HepG2 (cell line): ENCODE data around the gene PPP2R2C. TPM values are rescaled to one million over a fixed set of nuclear protein-coding genes. Genes with fewer than 3 reads are reported as not detected.
A peak's percentile ranks its signal among the peaks of the same experiment; 100 is the strongest.

Experiments used
- DR1 ChIP-seq: sonication (generic); formaldehyde crosslinking; IDR thresholded peaks from 2 replicates; pipeline ENCODE4 v1.8.0; 2021; ENCODE audit warnings: mild to moderate bottlenecking, missing genetic modification reagents, inconsistent platforms
- FOXC1 ChIP-seq: sonication (generic); formaldehyde crosslinking; IDR thresholded peaks from 2 replicates; pipeline ENCODE4 v1.8.0; 2022; ENCODE audit warnings: mild to moderate bottlenecking, missing genetic modification reagents, borderline replicate concordance
- GABPA ChIP-seq, 2 experiments: IDR thresholded peaks; 2 replicates each; pipeline ENCODE4 v1.6.1; 2011 to 2016; ENCODE audit warnings: low read depth in 2 of 2, low read length in 1 of 2, missing biosample characterization in 1 of 2, missing genetic modification characterization in 1 of 2
- HOXA3 ChIP-seq: sonication (generic); formaldehyde crosslinking; IDR thresholded peaks from 2 replicates; pipeline ENCODE4 v1.5.0; 2020; ENCODE audit warnings: missing genetic modification reagents
- MIER3 ChIP-seq: IDR thresholded peaks from 2 replicates; pipeline ENCODE4 v1.6.1; 2016; ENCODE audit warnings: missing compliant biosample characterization, borderline replicate concordance
- NR2C2 ChIP-seq: sonication (generic); formaldehyde crosslinking; IDR thresholded peaks from 2 replicates; pipeline ENCODE4 v1.4.0; 2020; ENCODE audit warnings: missing genetic modification reagents, mild to moderate bottlenecking, moderate library complexity, borderline replicate concordance
- PAX8 ChIP-seq: sonication (generic); formaldehyde crosslinking; IDR thresholded peaks from 2 replicates; pipeline ENCODE4 v1.8.0; 2022; ENCODE audit warnings: mild to moderate bottlenecking, missing genetic modification reagents, borderline replicate concordance
- PAXIP1 ChIP-seq: sonication (generic); formaldehyde crosslinking; conservative IDR thresholded peaks from 2 replicates; pipeline ENCODE4 v1.4.0; 2020; ENCODE audit warnings: mild to moderate bottlenecking, missing genetic modification reagents, moderate library complexity
- SCMH1 ChIP-seq: sonication (generic); formaldehyde crosslinking; IDR thresholded peaks from 2 replicates; pipeline ENCODE4 v1.9.0; 2021; ENCODE audit warnings: missing genetic modification reagents, mild to moderate bottlenecking, borderline replicate concordance
- SP5 ChIP-seq: IDR thresholded peaks from 2 replicates; pipeline ENCODE4 v1.6.1; 2016; ENCODE audit warnings: low read depth, borderline replicate concordance
- XRCC5 ChIP-seq: fragments of 200-400 bp; formaldehyde crosslinking; optimal IDR thresholded peaks from 2 replicates; pipeline ENCODE3; 2017; ENCODE audit warnings: mild to moderate bottlenecking, low read length
- ZFP36 ChIP-seq: fragments of 150-350 bp; IDR thresholded peaks from 2 replicates; pipeline ENCODE4 v1.6.1; 2018; ENCODE audit warnings: borderline replicate concordance, low read length, low read depth; ENCODE audit not compliant: partially characterized antibody
- ZNF18 ChIP-seq: sonication (generic); formaldehyde crosslinking; IDR thresholded peaks from 2 replicates; pipeline ENCODE4 v1.8.0; 2022; ENCODE audit warnings: mild to moderate bottlenecking, missing genetic modification reagents; ENCODE audit not compliant: insufficient replicate concordance
- ZNF230 ChIP-seq: sonication (generic); formaldehyde crosslinking; IDR thresholded peaks from 2 replicates; pipeline ENCODE4 v1.4.0; 2020; ENCODE audit warnings: mild to moderate bottlenecking, missing genetic modification reagents
- ZNF501 ChIP-seq: sonication (generic); formaldehyde crosslinking; IDR thresholded peaks from 2 replicates; pipeline ENCODE4 v1.5.1; 2020; ENCODE audit warnings: mild to moderate bottlenecking, moderate library complexity, missing genetic modification reagents
- ZNF510 ChIP-seq: sonication (generic); formaldehyde crosslinking; IDR thresholded peaks from 2 replicates; pipeline ENCODE4 v1.4.0; 2020; ENCODE audit warnings: low read depth, mild to moderate bottlenecking, missing genetic modification reagents
- ZNF550 ChIP-seq: sonication (generic); formaldehyde crosslinking; IDR thresholded peaks from 2 replicates; pipeline ENCODE4 v1.4.0; 2020; ENCODE audit warnings: mild to moderate bottlenecking, missing genetic modification reagents, borderline replicate concordance
- ZNF724P ChIP-seq: sonication (generic); formaldehyde crosslinking; IDR thresholded peaks from 2 replicates; pipeline ENCODE4 v1.8.0; 2022; ENCODE audit warnings: missing genetic modification reagents, borderline replicate concordance
- ZNF776 ChIP-seq: sonication (generic); formaldehyde crosslinking; IDR thresholded peaks from 2 replicates; pipeline ENCODE4 v1.4.0; 2020; ENCODE audit warnings: mild to moderate bottlenecking, missing genetic modification reagents
- ZNF83 ChIP-seq: sonication (generic); formaldehyde crosslinking; IDR thresholded peaks from 2 replicates; pipeline ENCODE4 v1.4.0; 2020; ENCODE audit warnings: missing genetic modification reagents, mild to moderate bottlenecking, borderline replicate concordance
- ZSCAN31 ChIP-seq: sonication (generic); formaldehyde crosslinking; IDR thresholded peaks from 2 replicates; pipeline ENCODE4 v1.5.0; 2020; ENCODE audit warnings: low read depth, mild to moderate bottlenecking, missing genetic modification reagents
- polyA plus RNA-seq, 8 experiments: library from polyadenylated mRNA; depleted of rRNA in 3 of 8; stranded (reverse) in 7 of 8; unstranded in 1 of 8; fragments of >200 nt; fragmentation: Illumina TruSeq in 4 of 8; extraction: Trizol in 4 of 8; gene quantifications; 2 replicates each; pipeline versions ENCODE4 v1.2.1 to v1.2.3, GENCODE V29; 2011 to 2016; ENCODE audit warnings: low read depth in 4 of 8, missing spikeins in 1 of 8, mixed read lengths in 1 of 8; ENCODE audit not compliant: insufficient read depth in 1 of 8
- total RNA-seq, 5 experiments: library from RNA; depleted of rRNA; stranded (reverse); fragments of >200 nt; fragmentation: Illumina TruSeq; extraction: Trizol; gene quantifications; 2 replicates each; pipeline ENCODE4 v1.2.3, GENCODE V29; 2016; ENCODE audit warnings: low read depth in 1 of 5
- TF ChIP-seq, protein P1 (sequence below): sonication (generic); formaldehyde crosslinking; IDR thresholded peaks from 2 replicates; pipeline ENCODE4 v1.4.0; 2020; ENCODE audit warnings: missing genetic modification reagents, borderline replicate concordance

The PPP2R2C gene
- total and polyA plus RNA-seq, 2 of the 13 experiments (the other 11 are each of a cell fraction or from before 2014, with no cell fraction given), result 0.60 to 8.6 TPM

DNA sequence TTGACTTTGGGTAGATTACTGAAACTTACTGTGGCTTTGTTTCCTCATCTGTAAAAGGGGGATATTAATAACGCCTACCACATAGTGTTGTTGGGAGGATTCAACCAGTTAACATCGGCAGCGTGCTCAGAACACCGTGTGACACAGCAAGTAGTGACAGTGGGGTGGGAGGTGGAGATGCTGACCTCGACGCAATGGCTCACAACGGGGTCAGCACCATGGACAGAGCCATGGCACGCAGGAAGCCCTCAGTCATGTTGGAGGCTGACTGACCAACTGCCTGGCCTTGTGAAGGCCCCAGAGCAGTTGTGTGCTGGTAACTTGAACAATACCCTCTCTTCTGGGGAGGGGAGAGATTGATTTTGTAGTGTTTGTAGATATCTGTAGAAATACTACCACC, 109.5 kb downstream of the PPP2R2C start (continued):
- TF ChIP-seq ZNF724P (CRISPR knock-in tag) (no peak), HOXA3 (0 out of 2 replicates have a peak, but pooled peaks have one; percentile 46), SP5 (no peak), SCMH1 (no peak), ZNF501 (no peak), MIER3 (CRISPR knock-in tag) (no peak), ZFP36 (no peak), XRCC5 (peak; percentile 50), ZNF18 (no peak), ZNF83 (CRISPR knock-in tag) (no peak), GABPA (IDR thresholded peaks at IDR 0.05; ENCODE audit: low read depth, low read length) (no peak), GABPA (CRISPR knock-in tag; IDR thresholded peaks at IDR 0.05; ENCODE audit: low read depth) (no peak), ZNF230 (CRISPR knock-in tag) (no peak), ZNF776 (CRISPR knock-in tag) (no peak), ZNF550 (CRISPR knock-in tag) (no peak), PAXIP1 (CRISPR knock-in tag) (no peak), DR1 (no peak), NR2C2 (CRISPR knock-in tag) (no peak), PAX8 (CRISPR knock-in tag) (no peak), ZSCAN31 (CRISPR knock-in tag) (no peak; the same call in 1 of the 2 replicates), ZNF510 (no peak), FOXC1 (CRISPR knock-in tag) (no peak)
- TF ChIP-seq, protein P1, sequence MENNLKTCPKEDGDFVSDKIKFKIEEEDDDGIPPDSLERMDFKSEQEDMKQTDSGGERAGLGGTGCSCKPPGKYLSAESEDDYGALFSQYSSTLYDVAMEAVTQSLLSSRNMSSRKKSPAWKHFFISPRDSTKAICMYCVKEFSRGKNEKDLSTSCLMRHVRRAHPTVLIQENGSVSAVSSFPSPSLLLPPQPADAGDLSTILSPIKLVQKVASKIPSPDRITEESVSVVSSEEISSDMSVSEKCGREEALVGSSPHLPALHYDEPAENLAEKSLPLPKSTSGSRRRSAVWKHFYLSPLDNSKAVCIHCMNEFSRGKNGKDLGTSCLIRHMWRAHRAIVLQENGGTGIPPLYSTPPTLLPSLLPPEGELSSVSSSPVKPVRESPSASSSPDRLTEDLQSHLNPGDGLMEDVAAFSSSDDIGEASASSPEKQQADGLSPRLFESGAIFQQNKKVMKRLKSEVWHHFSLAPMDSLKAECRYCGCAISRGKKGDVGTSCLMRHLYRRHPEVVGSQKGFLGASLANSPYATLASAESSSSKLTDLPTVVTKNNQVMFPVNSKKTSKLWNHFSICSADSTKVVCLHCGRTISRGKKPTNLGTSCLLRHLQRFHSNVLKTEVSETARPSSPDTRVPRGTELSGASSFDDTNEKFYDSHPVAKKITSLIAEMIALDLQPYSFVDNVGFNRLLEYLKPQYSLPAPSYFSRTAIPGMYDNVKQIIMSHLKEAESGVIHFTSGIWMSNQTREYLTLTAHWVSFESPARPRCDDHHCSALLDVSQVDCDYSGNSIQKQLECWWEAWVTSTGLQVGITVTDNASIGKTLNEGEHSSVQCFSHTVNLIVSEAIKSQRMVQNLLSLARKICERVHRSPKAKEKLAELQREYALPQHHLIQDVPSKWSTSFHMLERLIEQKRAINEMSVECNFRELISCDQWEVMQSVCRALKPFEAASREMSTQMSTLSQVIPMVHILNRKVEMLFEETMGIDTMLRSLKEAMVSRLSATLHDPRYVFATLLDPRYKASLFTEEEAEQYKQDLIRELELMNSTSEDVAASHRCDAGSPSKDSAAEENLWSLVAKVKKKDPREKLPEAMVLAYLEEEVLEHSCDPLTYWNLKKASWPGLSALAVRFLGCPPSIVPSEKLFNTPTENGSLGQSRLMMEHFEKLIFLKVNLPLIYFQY (CRISPR knock-in tag), result no peak
